ENCODE data around the gene BCOR. TPM values are rescaled to one million over a fixed set of nuclear protein-coding genes. Genes with fewer than 3 reads are reported as not detected.

BCOR gene
- total and polyA plus RNA-seq, 2 of the 13 experiments (the other 11 are each of a cell fraction or from before 2014, with no cell fraction given) = 14.3 to 15.2 TPM

DNA sequence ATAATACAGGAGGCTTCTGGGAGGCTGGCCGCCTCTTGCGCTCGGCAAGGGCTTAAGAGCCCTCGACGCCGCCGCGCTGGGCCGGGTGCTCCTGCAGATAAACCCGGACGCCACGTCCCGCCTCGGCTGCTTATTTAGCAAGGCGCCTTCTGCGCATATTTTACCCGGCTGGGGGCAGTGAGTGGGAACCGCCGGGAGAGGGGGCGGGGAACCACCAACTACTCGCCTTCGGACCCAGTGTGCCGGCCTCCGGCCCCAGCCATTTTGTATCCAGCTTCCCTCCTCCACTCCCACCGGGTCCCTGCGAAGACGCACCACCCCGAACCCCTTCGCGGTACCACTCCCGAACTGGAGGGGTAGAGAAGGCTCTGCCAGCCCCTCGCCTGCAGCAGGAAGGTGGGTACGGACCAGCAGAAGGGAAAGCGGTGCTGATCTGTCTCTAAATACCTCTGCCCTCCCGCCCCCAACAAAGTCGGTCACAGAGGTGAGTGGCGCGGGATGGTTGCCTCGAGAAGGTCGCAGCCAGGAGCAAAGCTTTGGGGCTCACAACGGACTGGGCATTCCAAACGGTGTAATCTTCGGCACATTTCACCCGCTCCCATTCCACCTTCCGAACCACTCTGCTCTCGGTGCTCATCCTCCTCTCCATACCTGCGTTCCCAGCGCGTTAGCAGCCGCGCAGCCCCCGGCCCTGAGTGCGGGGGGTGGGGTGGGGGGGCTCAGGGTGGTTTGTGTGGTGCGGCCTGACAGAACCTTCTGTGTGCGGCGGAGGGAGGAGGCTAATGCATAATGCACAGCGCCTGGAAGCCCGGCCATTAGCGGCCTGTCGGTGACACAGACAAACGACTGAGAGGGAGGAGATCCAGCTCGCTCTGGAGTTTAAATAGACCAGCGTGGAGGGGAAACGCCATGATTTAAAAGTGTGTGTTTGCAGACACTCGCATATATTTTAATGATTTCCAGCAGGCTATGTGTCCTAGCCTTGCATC, 4.9 kb upstream of the BCOR start:
- CTCF ChIA-PET (ENCODE audit: low intra/inter-chr PET ratio, low total read pairs) = no interaction called here
- no TSS peak for BruUV-seq (replicated peaks)
- H4K20me1 ChIP-seq (ENCODE audit: insufficient read depth, low read length) = no peaks in the 10 kb centered on the region
- no peak for DNase-seq (ENCODE audit: low spot score)
- H3K4me3 ChIP-seq (replicated peaks in 1 of 3; ENCODE audit: insufficient read depth in 1 of 3, low read depth in 2 of 3, low read length in 3 of 3) = no peak overlapping the region
- H3K4me1 ChIP-seq (ENCODE audit: insufficient read depth, low read length) = peaks cover 45% of the 10 kb centered on the region
- in situ Hi-C loops (cut with HindIII; ENCODE audit: extremely low pct_ligation_motif_present, low pct_unique_long_range_greater_than_20kb) (no loop called here), intact Hi-C loops (cut with micrococcal nuclease; ENCODE audit: unreplicated experiment) (no loop called here)
- H3K36me3 ChIP-seq (replicated peaks in 1 of 2; ENCODE audit: control insufficient read depth in 1 of 2, insufficient read depth in 2 of 2, low read length in 2 of 2) = no peaks in the 10 kb centered on the region
- POLR2A ChIA-PET = interaction anchor here (0.8 kb wide), 1 partner anchor 90 kb away, joined by 3 read pairs; no protein-coding TSS in a partner anchor
- H3K79me2 ChIP-seq (ENCODE audit: insufficient read depth, low read length) = peaks cover 14% of the 10 kb centered on the region
- TF ChIP-seq AGO2 (optimal IDR thresholded peaks at IDR 0.05; ENCODE audit: low read depth, low read length) (peak; percentile 71), ZNF333 (CRISPR knock-in tag; IDR thresholded peaks at IDR 0.05; ENCODE audit: borderline replicate concordance) (no peak), ARNTL (CRISPR knock-in tag; IDR thresholded peaks at IDR 0.05) (no peak), CREBL2 (CRISPR knock-in tag; IDR thresholded peaks at IDR 0.05; ENCODE audit: borderline replicate concordance) (no peak), RBFOX2 (IDR thresholded peaks at IDR 0.05; ENCODE audit: low read depth, low read length) (0 out of 2 replicates have a peak, but pooled peaks have one; percentile 21)
- no peak for ATAC-seq
- 98% methylated on average over 21 of the region's 65 CpGs for WGBS (ENCODE audit: low lambda C conversion rate)
- H3K9me3 ChIP-seq (ENCODE audit: low read length) = no peaks in the 10 kb centered on the region
- no peaks in the 10 kb centered on the region for H3K27me3 ChIP-seq (ENCODE audit: control insufficient read depth in 1 of 2, insufficient read depth in 2 of 2, low read length in 2 of 2)
- H3K9ac ChIP-seq (ENCODE audit: insufficient read depth, low read depth, low read length) = no peak overlapping the region
- no peak overlapping the region for H2AFZ ChIP-seq (ENCODE audit: low read length)
- no peak overlapping the region for H3K4me2 ChIP-seq (ENCODE audit: low read depth, low read length)
- FAIRE-seq = no peak
- H3K27ac ChIP-seq (ENCODE audit: extremely low read length, insufficient read depth, low read length) = no peak overlapping the region

- in situ Hi-C loops (cut with HindIII; ENCODE audit: extremely low pct_ligation_motif_present, low pct_unique_long_range_greater_than_20kb) = no loop called here
- FAIRE-seq = no peak
Observed at GRCh38 chrX:40101430-40101802, 3.7 kb upstream of the BCOR start.

More at GRCh38 chrX:40101430-40101802, 3.7 kb upstream of the BCOR start:
- Histone ChIP-seq H3K9ac (ENCODE audit: insufficient read depth, low read depth, low read length) (no peak overlapping the region), H3K27me3 (ENCODE audit: control insufficient read depth in 1 of 2, insufficient read depth in 2 of 2, low read length in 2 of 2) (no peaks in the 10 kb centered on the region), H3K9me3 (ENCODE audit: low read length) (no peaks in the 10 kb centered on the region), H3K79me2 (ENCODE audit: insufficient read depth, low read length) (peaks cover 14% of the 10 kb centered on the region), H4K20me1 (ENCODE audit: insufficient read depth, low read length) (no peaks in the 10 kb centered on the region), H3K4me2 (ENCODE audit: low read depth, low read length) (no peak overlapping the region), H3K36me3 (replicated peaks in 1 of 2; ENCODE audit: control insufficient read depth in 1 of 2, insufficient read depth in 2 of 2, low read length in 2 of 2) (no peaks in the 10 kb centered on the region), H3K4me3 (replicated peaks in 1 of 3; ENCODE audit: insufficient read depth in 1 of 3, low read depth in 2 of 3, low read length in 3 of 3) (no peak overlapping the region), H2AFZ (ENCODE audit: low read length) (no peak overlapping the region), H3K4me1 (ENCODE audit: insufficient read depth, low read length) (peaks cover 33% of the 10 kb centered on the region), H3K27ac (ENCODE audit: extremely low read length, insufficient read depth, low read length) (no peak overlapping the region)
- ChIA-PET POLR2A (interaction anchor here (0.7 kb wide), 1 partner anchor 76 kb away, joined by 3 read pairs; no protein-coding TSS in a partner anchor), CTCF (ENCODE audit: low intra/inter-chr PET ratio, low total read pairs) (no interaction called here)
- intact Hi-C loops (cut with micrococcal nuclease; ENCODE audit: unreplicated experiment) = no loop called here
- DNase-seq (ENCODE audit: low spot score) = no peak
- TF ChIP-seq TOE1 (CRISPR knock-in tag; IDR thresholded peaks at IDR 0.05) (no peak), TIGD3 (CRISPR knock-in tag; IDR thresholded peaks at IDR 0.05; ENCODE audit: borderline replicate concordance) (no peak), ZNF580 (CRISPR knock-in tag; IDR thresholded peaks at IDR 0.05; ENCODE audit: borderline replicate concordance, low read depth) (no peak), NCOR1 (IDR thresholded peaks at IDR 0.05; ENCODE audit: borderline replicate concordance, low read length) (no peak), MBD4 (IDR thresholded peaks at IDR 0.05; ENCODE audit: borderline replicate concordance, low read length) (no peak), ZNF614 (CRISPR knock-in tag; IDR thresholded peaks at IDR 0.05; ENCODE audit: borderline replicate concordance) (no peak), MAFK (conservative IDR thresholded peaks at IDR 0.05 in 1 of 2, IDR thresholded peaks at IDR 0.05 in 1 of 2; ENCODE audit: low read length in 2 of 2) (no peak), ZNF292 (CRISPR knock-in tag; IDR thresholded peaks at IDR 0.05; ENCODE audit: borderline replicate concordance, low read depth) (no peak), ZNF333 (CRISPR knock-in tag; IDR thresholded peaks at IDR 0.05; ENCODE audit: borderline replicate concordance) (no peak)
- TF ChIP-seq, protein P1, sequence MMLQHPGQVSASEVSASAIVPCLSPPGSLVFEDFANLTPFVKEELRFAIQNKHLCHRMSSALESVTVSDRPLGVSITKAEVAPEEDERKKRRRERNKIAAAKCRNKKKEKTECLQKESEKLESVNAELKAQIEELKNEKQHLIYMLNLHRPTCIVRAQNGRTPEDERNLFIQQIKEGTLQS (CRISPR knock-in tag; IDR thresholded peaks at IDR 0.05) = no peak
- WGBS (ENCODE audit: low lambda C conversion rate) = 93% methylated on average over 6 of the region's 9 CpGs
- no TSS peak for BruUV-seq (replicated peaks)
- no peak for ATAC-seq
